Upper lobe of left lung (tissue), 6 donors: ENCODE measurements around the gene USP10. TPM values are rescaled to one million over a fixed set of nuclear protein-coding genes. Genes with fewer than 3 reads are reported as not detected.

Source experiments
- ATAC-seq, 2 donors: fragments of 200-7000 bp; cut with Tn5 transposase; one replicate each; pipeline ENCODE4 v1.9.1; 2022; ENCODE audit warnings: mild to moderate bottlenecking in 2 of 2, moderate library complexity in 2 of 2; ENCODE audit not compliant: low FRiP score in 2 of 2
- DNase-seq, 2 donors: peaks; one replicate each; pipeline ENCODE4 v3.0.0-alpha.2; 2019 to 2020
- H3K27ac ChIP-seq, 4 donors: fragments of 200-600 bp; sonication (generic); one replicate each; pipeline ENCODE4 v1.5.1; 2016 to 2019
- H3K27me3 ChIP-seq, 4 donors: fragments of 200-600 bp; sonication (generic); one replicate each; pipeline ENCODE4 v1.5.1; 2017 to 2019
- H3K36me3 ChIP-seq, 4 donors: fragments of 200-600 bp; sonication (generic); one replicate each; pipeline ENCODE4 v1.5.1; 2016 to 2019
- H3K4me1 ChIP-seq, 4 donors: fragments of 200-600 bp; sonication (generic); one replicate each; pipeline ENCODE4 v1.5.1; 2018 to 2019
- H3K4me3 ChIP-seq, 4 donors: fragments of 200-600 bp; sonication (generic); one replicate each; pipeline ENCODE4 v1.5.1; 2017 to 2019; ENCODE audit warnings: mild to moderate bottlenecking in 2 of 4, moderate library complexity in 1 of 4
- H3K9me3 ChIP-seq, 4 donors: fragments of 200-600 bp; sonication (generic); one replicate each; pipeline ENCODE4 v1.5.1; 2018 to 2019
- CTCF ChIP-seq, 6 experiments: fragments of 450-650 bp in 4 of 6; fragments of 200-600 bp in 2 of 6; sonication (generic) in 2 of 6; IDR thresholded peaks; one replicate each; pipeline ENCODE4 v1.5.1; 2016 to 2019; ENCODE audit warnings: antibody characterized with exemption in 6 of 6
- EP300 ChIP-seq, 4 donors: sonication (generic); formaldehyde crosslinking; IDR thresholded peaks; one replicate each; pipeline ENCODE4 v1.5.1; 2017; ENCODE audit warnings: antibody characterized with exemption in 4 of 4, control low read depth in 2 of 4
- POLR2A ChIP-seq, 4 donors: fragments of 450-650 bp; IDR thresholded peaks; one replicate each; pipeline ENCODE4 v1.5.1; 2016 to 2017; ENCODE audit warnings: antibody characterized with exemption in 4 of 4, mild to moderate bottlenecking in 2 of 4
- POLR2AphosphoS5 ChIP-seq, 2 donors: sonication (generic); formaldehyde crosslinking; IDR thresholded peaks; one replicate each; pipeline ENCODE4 v1.5.1; 2017; ENCODE audit warnings: antibody characterized with exemption in 2 of 2
- WGBS, 2 donors: methylation state at CpG; one replicate each; pipeline ENCODE4 v1.1.5; 2017 to 2018; 5-methylcytosine and 5-hydroxymethylcytosine counted together
- total RNA-seq, 6 donors: library from RNA; depleted of rRNA in 4 of 6; stranded (reverse); fragments of >200 nt in 4 of 6; gene quantifications; one replicate each; pipeline versions ENCODE4 v1.1.0 to v1.2.1, GENCODE V29; 2016 to 2021
- donor health status: DM: no; HTN: no; CAD: no; lungs with moderate emphysema.
- donor health status: DM: no; HTN: yes; CAD: no; lungs with severe emphysema.

Gene USP10, protein sequence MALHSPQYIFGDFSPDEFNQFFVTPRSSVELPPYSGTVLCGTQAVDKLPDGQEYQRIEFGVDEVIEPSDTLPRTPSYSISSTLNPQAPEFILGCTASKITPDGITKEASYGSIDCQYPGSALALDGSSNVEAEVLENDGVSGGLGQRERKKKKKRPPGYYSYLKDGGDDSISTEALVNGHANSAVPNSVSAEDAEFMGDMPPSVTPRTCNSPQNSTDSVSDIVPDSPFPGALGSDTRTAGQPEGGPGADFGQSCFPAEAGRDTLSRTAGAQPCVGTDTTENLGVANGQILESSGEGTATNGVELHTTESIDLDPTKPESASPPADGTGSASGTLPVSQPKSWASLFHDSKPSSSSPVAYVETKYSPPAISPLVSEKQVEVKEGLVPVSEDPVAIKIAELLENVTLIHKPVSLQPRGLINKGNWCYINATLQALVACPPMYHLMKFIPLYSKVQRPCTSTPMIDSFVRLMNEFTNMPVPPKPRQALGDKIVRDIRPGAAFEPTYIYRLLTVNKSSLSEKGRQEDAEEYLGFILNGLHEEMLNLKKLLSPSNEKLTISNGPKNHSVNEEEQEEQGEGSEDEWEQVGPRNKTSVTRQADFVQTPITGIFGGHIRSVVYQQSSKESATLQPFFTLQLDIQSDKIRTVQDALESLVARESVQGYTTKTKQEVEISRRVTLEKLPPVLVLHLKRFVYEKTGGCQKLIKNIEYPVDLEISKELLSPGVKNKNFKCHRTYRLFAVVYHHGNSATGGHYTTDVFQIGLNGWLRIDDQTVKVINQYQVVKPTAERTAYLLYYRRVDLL
- total RNA-seq = 10 to 100 TPM; 40.9 to 64.7 (median 51.5) TPM

DNA sequence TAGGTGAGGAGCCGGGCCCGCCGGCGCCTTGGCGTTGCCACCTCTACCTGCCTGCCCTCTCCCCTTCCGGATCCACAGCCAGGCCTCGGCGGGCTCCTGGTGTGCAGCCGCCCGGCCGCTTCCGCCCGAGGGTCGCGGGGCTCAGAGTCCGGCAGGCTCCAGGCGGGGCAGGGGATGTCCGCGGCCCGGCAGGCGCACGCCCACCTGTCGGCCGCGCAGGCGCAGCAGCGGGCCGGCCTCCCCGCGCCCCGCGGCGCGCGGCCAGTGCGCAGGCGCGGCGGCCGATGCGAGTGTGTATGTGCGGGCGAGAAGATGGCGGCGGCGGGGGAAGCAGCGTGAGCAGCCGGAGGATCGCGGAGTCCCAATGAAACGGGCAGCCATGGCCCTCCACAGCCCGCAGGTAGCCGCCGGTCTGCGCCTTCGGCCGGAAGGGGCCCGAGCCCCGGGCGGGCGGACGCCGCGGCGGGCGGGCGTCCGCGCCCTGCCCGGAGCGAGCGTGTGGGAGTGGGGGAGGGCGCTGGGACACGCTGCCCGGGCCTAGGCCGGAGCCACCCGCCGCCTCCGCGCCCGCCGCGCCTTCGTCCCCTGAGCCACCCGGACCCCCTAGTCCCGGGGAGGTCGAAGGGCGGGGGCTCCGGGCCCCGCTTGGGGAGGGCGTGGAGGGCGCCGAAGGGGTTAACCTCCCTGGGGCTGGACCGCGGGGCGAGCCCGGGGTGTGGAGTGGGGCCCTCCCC lies at the start of gene USP10:
Gene USP10 (plus strand): TSS at position 289 of the 734 bp plus-strand sequence. CDS start 91 bp downstream, at position 380.
- Histone ChIP-seq H3K27ac (peak within 1 kb of the TSS; percentile 77 to 95 (median 89)), H3K4me1 (peaks cover 28 to 41% (median 29%) of the 10 kb centered on the region in 4 donors), H3K36me3 (no peaks in the 10 kb centered on the region), H3K27me3 (no peaks in the 10 kb centered on the region), H3K9me3 (no peaks in the 10 kb centered on the region), H3K4me3 (peak within 1 kb of the TSS; percentile 81 to 100 (median 93))
- TF ChIP-seq CTCF (IDR thresholded peaks at IDR 0.05) (peak in 3 of 6 experiments; percentile 19 to 25 (median 20)), POLR2AphosphoS5 (IDR thresholded peaks at IDR 0.05) (peak in 1 of 2 donors; percentile 43), EP300 (IDR thresholded peaks at IDR 0.05) (no peak), POLR2A (IDR thresholded peaks at IDR 0.05) (peak in 1 of 4 donors; percentile 63)
- 1% methylated on average over 26 of the region's 97 CpGs; no CpG with 5 or more reads in 1 of the 2 donors for WGBS, 2 donors
- ATAC-seq (peak in 1 of 2 donors; percentile 95), DNase-seq (peak; percentile 84 to 97)

GRCh38 chr16:84650062-84650991 lies 49.5 kb upstream of the USP10 start:
- DNase-seq = no peak
- Histone ChIP-seq H3K9me3 (no peaks in the 10 kb centered on the region), H3K36me3 (peaks cover 0 to 39% (median 25%) of the 10 kb centered on the region in 4 donors), H3K4me3 (peak overlapping the region in 1 of 4 donors; percentile 72), H3K4me1 (peaks cover 16 to 28% (median 23%) of the 10 kb centered on the region in 4 donors), H3K27ac (no peak overlapping the region), H3K27me3 (no peaks in the 10 kb centered on the region)
- WGBS, 2 donors = 94% methylated on average over 20 of the region's 20 CpGs
- TF ChIP-seq POLR2A (IDR thresholded peaks at IDR 0.05) = no peak
- TF ChIP-seq EP300 (IDR thresholded peaks at IDR 0.05) = no peak
- TF ChIP-seq POLR2AphosphoS5 (IDR thresholded peaks at IDR 0.05) = no peak
- no peak for ATAC-seq

DNA sequence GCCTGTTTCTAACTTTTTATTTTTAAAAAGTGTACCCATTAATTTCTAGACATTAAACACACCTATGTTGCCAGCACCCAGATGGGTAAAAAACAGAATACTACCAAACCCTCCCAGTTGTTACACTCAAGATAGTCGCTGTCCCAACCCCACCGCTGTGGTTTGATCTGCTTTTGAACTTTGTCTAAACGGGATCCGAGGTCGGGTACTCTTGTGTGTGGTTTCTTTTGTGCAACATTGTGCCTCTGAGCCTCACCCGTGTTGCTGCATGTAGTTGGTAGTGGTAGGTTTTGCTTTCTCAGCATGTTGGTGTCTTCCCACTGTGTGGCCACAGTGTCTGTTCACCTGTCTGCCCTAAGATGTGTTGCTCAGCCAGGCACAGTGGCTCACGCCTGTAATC lies 47.2 kb upstream of the USP10 start:
- no peak overlapping the region for H3K4me3 ChIP-seq

DNA sequence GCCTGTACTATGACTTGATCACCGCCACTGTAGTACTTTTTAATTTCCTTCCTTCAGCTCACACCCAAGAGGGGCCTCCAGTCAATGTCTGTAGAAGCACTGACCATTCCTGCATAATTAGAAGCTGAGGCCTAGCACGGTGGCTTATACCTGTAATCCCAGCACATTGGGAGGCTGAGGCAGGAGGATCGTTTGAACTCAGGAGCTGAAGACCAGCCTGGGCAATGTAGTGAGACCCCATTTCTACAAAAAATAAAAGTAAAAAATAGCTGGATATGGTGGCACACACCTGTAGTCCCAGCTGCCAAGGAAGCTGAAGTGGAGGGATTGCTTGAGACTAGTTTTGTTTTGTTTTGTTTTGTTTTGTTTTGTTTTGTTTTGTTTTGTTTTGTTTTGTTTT lies 45.6 kb upstream of the USP10 start:
- DNase-seq (no peak), ATAC-seq (no peak)
- H3K36me3 ChIP-seq = peaks cover 17 to 71% (median 52%) of the 10 kb centered on the region in 4 donors
- H3K4me3 ChIP-seq = no peak overlapping the region
- no peaks in the 10 kb centered on the region for H3K27me3 ChIP-seq
- WGBS, 2 donors = 86 to 91% methylated on average over 3 of the region's 3 CpGs
- H3K4me1 ChIP-seq = peaks cover 8 to 14% (median 12%) of the 10 kb centered on the region in 4 donors
- no peak overlapping the region for H3K27ac ChIP-seq
- no peaks in the 10 kb centered on the region for H3K9me3 ChIP-seq
- TF ChIP-seq EP300 (IDR thresholded peaks at IDR 0.05) = no peak
- TF ChIP-seq CTCF (IDR thresholded peaks at IDR 0.05) = no peak
- no peak for TF ChIP-seq POLR2A (IDR thresholded peaks at IDR 0.05)
- TF ChIP-seq POLR2AphosphoS5 (IDR thresholded peaks at IDR 0.05) = no peak

More for the DNA sequence above, 47.2 kb upstream of the USP10 start:
- H3K27me3 ChIP-seq = no peaks in the 10 kb centered on the region
- DNase-seq (no peak), ATAC-seq (no peak)
- no peak overlapping the region for H3K27ac ChIP-seq
- peaks cover 13 to 24% (median 19%) of the 10 kb centered on the region in 4 donors for H3K4me1 ChIP-seq
- no peaks in the 10 kb centered on the region for H3K9me3 ChIP-seq
- peaks cover 9 to 55% (median 36%) of the 10 kb centered on the region in 4 donors for H3K36me3 ChIP-seq
- WGBS, 2 donors = 89 to 97% methylated on average over 7 of the region's 7 CpGs
- no peak for TF ChIP-seq EP300 (IDR thresholded peaks at IDR 0.05)
- no peak for TF ChIP-seq POLR2A (IDR thresholded peaks at IDR 0.05)

DNA sequence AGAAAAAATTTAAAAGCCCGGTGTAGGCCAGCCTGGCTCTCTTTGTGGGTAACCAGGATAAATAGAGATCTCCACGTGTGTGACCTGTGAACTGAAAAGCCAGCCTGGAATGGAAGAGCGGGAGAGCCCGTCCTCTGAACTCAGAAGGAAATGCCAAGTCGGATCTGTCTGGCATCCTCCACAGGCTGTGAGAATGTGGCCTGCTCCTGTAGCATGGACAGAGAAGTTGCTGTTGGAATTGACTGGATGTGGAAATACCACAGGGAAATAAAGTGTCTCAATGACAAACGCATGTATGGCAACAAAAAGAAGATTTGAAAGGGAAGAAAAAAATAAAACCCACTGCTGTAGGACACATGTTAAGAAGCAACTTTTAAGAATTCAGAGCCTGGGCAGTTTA lies 44.8 kb upstream of the USP10 start:
- no peaks in the 10 kb centered on the region for H3K9me3 ChIP-seq

More for the DNA sequence above, 44.8 kb upstream of the USP10 start:
- H3K27me3 ChIP-seq = no peaks in the 10 kb centered on the region
- no peak overlapping the region for H3K27ac ChIP-seq
- no peak for TF ChIP-seq EP300 (IDR thresholded peaks at IDR 0.05)
- DNase-seq = no peak
- H3K4me1 ChIP-seq = peaks cover under 1 to 8% (median 5%) of the 10 kb centered on the region in 4 donors
- no peak overlapping the region for H3K4me3 ChIP-seq
- ATAC-seq = no peak
- H3K36me3 ChIP-seq = peaks cover 23 to 79% (median 59%) of the 10 kb centered on the region in 4 donors
- WGBS, 2 donors = 61 to 70% methylated on average over 6 of the region's 6 CpGs
